Astrocyte of the spinal cord (primary cell): ENCODE measurements around the gene FBXL17.

ENCODE experiments used
- DNase-seq: peaks from one replicate; pipeline ENCODE4 v3.0.0; 2011; ENCODE audit warnings: low read depth, low spot score
- H3K4me3 ChIP-seq: 2 replicates; pipeline ENCODE4 v1.5.1; 2011; ENCODE audit warnings: low read depth, mild to moderate bottlenecking, low read length, moderate library complexity
- in situ Hi-C: cut with HindIII; loops from 2 replicates; pipeline ENCODE4 v1.10.0; 2017; ENCODE audit warnings: low sequenced_read_pairs
- TF ChIP-seq, protein P1 (sequence below): IDR thresholded peaks from 2 replicates; pipeline ENCODE4 v1.5.1; 2012; ENCODE audit warnings: low read depth, mild to moderate bottlenecking, low read length, inconsistent platforms

Gene FBXL17

DNA sequence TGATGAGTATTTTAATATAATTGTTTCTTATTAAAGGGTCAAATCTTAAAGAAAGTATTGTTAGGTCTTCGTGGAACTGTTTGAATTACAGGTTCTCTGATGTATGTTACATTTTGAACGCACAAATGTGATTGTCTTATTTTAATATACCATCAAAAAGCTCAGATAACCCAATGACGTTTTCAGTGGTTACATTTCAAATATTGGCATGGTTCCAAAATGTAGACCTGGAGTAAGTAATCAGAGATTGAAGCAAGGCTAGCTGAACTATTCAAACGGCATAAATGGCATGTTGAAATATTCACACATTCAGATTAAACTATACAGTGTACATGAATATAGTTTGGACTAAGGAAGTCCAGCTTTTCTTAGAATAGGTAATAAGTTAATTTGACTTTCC, 429.4 kb downstream of the FBXL17 start:
- in situ Hi-C loops, result no loop called here
- no peak for DNase-seq
- H3K4me3 ChIP-seq, result no peak overlapping the region
- TF ChIP-seq, protein P1, sequence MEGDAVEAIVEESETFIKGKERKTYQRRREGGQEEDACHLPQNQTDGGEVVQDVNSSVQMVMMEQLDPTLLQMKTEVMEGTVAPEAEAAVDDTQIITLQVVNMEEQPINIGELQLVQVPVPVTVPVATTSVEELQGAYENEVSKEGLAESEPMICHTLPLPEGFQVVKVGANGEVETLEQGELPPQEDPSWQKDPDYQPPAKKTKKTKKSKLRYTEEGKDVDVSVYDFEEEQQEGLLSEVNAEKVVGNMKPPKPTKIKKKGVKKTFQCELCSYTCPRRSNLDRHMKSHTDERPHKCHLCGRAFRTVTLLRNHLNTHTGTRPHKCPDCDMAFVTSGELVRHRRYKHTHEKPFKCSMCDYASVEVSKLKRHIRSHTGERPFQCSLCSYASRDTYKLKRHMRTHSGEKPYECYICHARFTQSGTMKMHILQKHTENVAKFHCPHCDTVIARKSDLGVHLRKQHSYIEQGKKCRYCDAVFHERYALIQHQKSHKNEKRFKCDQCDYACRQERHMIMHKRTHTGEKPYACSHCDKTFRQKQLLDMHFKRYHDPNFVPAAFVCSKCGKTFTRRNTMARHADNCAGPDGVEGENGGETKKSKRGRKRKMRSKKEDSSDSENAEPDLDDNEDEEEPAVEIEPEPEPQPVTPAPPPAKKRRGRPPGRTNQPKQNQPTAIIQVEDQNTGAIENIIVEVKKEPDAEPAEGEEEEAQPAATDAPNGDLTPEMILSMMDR, result no peak

DNA sequence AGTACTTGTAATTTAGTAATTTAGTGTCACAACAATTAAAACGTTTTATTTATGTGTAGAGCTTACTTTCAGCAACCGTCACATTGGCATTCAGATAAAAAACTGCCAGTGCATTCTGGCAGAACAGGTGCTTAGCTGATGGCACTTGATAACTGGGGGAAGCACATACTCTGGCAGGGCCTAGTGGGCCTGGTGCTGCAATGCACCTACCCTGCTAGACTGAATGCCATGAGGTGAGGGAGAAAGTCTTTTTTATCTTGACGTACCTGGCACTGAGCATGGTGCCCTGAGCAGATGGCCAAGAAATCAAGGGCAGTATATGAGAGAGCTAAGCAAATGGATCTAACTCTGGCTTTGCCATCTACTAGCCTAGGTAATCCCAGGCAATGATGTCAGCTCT, 430.6 kb downstream of the FBXL17 start:
- in situ Hi-C loops, result no loop called here
- H3K4me3 ChIP-seq, result no peak overlapping the region
- DNase-seq, result no peak
- TF ChIP-seq, protein P1, result no peak

DNA sequence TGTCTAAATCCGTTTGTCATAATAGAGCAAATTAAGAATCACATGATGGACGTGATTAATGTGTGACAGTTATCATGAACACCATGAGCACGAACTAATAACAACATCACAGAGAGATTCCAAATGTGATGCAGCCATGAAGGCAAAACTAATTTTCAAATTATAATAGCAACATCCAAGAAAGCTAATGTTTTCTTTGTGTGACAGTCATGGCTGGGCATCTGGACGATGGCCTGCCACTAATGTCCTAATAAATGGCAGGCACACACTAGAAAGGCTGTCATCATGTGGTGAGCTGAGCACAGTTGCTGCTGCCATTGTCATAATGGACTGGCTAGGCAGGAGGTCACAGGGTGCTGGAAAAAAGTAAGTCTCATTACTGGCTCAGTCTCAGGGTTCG, 431.1 kb downstream of the FBXL17 start:
- no peak overlapping the region for H3K4me3 ChIP-seq
- in situ Hi-C loops, result no loop called here
- TF ChIP-seq, protein P1, result no peak

DNA sequence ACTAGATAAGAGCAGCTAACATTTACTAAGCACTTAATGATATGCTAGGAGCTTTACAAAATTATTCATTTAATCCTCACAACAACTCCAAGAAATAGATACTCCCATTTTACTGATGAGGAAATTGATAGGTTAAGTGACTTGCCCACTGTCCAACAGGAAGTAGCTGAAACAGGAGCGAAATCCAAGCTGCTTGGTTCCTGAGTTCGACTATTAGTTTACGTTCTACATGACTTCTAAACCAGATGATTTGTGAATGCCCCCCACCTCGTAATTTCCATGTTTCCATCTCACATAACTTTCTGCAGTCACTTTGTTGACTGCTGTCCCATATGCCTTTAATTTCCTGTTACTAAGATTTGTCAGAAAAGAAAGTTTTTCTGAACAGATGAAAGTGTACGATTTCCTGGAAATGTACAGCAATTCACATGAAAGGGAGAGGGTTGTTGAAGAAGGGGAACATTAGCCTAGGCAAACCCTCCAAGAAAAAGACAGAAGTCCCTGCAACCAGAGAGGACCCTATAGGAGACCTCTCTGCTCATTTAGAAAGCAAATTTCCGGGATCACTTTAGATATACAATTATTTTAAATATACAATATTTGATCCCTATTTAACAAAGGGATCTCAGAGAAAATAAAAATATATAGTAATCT, 432.1 kb downstream of the FBXL17 start:
- in situ Hi-C loops, result no loop called here
- TF ChIP-seq, protein P1, result no peak
- no peak for DNase-seq
- H3K4me3 ChIP-seq, result no peak overlapping the region

More for the DNA sequence above, 431.1 kb downstream of the FBXL17 start:
- DNase-seq, result no peak

DNA sequence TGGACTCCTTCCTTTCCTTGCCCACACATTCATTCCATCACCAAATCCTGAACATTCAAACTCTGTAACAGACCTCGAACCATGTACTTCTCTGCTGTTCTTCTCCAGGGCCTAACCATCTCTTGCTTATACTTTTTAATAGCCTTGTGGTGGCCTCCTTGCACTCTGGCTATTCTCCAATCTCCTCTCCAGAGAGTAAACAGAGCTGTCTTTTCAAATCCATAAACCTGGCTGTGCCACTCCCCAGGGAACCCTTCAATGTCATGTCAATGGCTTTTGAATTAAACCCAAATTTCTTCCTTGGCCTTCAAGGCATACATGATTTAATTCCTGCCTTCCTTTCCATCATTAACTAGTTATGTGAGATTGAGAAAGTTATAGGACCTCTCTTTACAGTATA, 433.5 kb downstream of the FBXL17 start:
- TF ChIP-seq, protein P1, result no peak
- no peak overlapping the region for H3K4me3 ChIP-seq
- no peak for DNase-seq
- in situ Hi-C loops, result no loop called here

DNA sequence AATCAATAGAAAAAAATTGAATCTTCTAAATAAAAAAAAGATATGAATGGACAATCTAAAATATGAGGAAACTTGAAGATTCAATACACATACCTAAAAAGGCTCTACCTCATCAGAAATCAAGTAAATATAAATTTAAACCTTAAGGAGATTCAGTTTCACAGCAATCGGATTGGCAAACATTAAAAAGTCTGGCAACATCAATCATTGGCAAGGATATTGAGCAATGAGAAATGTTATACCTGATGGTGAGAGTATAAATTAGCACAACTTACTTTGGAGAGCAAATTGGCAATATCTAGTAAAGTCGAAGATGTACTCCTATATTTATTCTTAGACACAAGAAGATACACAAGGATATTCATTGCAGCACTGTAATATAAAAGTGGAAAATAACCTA, 436.8 kb downstream of the FBXL17 start:
- no peak overlapping the region for H3K4me3 ChIP-seq
- DNase-seq, result no peak
- TF ChIP-seq, protein P1, result no peak
- in situ Hi-C loops, result no loop called here

DNA sequence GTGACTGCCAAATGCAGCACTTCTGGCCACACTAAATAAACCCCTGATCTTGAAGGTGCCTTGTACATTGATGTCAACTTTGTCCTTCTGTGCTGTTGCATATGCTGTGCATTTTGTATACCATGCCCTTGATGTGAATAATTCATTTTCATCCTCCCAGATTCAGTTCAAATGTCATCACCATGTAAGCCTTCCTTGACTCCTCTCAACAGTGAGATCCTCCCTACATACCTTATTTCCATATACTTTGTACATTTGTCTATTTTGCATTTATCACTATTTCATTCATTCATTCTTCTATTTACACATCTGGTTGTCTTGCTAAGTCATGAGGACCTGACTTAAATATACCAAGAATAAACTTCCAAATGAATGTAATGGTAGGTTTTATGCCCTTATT, 438.0 kb downstream of the FBXL17 start:
- DNase-seq, result no peak
- in situ Hi-C loops, result no loop called here
- no peak overlapping the region for H3K4me3 ChIP-seq
- TF ChIP-seq, protein P1, result no peak
